Adrenal gland (tissue), 12 donors: Measurements from ENCODE around the gene RP2. TPM values are rescaled to one million over a fixed set of nuclear protein-coding genes. Genes with fewer than 3 reads are reported as not detected.
A peak's percentile ranks its signal among the peaks of the same experiment; 100 is the strongest.

Experiments used
- DNase-seq, 7 donors: peaks; one replicate each; pipeline ENCODE4 v3.0.0-alpha.2; 2019 to 2020
- H3K27ac ChIP-seq, 5 donors: fragments of 200-600 bp; sonication (generic) in 4 of 5; 1 replicate in 3 of 5; 2 replicates in 2 of 5; pipeline versions ENCODE4 v1.5.1 to v1.8.0; 2016 to 2020; ENCODE audit warnings: mild to moderate bottlenecking in 1 of 5
- H3K27me3 ChIP-seq: fragments of 200-600 bp; 2 replicates; pipeline ENCODE4 v1.8.0; 2021
- H3K36me3 ChIP-seq, 2 donors: fragments of 200-600 bp; replicated peaks in 1 of 2; 1 replicate in 1 of 2; 2 replicates in 1 of 2; pipeline versions ENCODE4 v1.5.1 to v1.8.0; 2018 to 2022
- H3K4me1 ChIP-seq, 2 donors: fragments of 200-600 bp; replicated peaks in 1 of 2; 1 replicate in 1 of 2; 2 replicates in 1 of 2; pipeline versions ENCODE4 v1.5.1 to v1.8.0; 2018 to 2021
- H3K4me3 ChIP-seq, 4 donors: fragments of 200-600 bp; sonication (generic) in 3 of 4; one replicate each; pipeline ENCODE4 v1.5.1; 2016 to 2018
- H3K9me3 ChIP-seq, 3 donors: fragments of 200-600 bp; sonication (generic) in 1 of 3; replicated peaks in 1 of 3; 1 replicate in 2 of 3; 2 replicates in 1 of 3; pipeline versions ENCODE4 v1.5.1 to v1.8.0; 2016 to 2021
- CTCF ChIP-seq, 6 experiments: fragments of 450-650 bp in 4 of 6; fragments of 200-600 bp in 2 of 6; sonication (generic) in 1 of 6; IDR thresholded peaks; 1 replicate in 5 of 6; 2 replicates in 1 of 6; pipeline versions ENCODE4 v1.5.1 to v1.8.0; 2016 to 2021; ENCODE audit warnings: antibody characterized with exemption in 6 of 6, mild to moderate bottlenecking in 2 of 6, moderate library complexity in 1 of 6
- POLR2A ChIP-seq, 2 donors: fragments of 450-650 bp; IDR thresholded peaks; one replicate each; pipeline ENCODE4 v1.6.1; 2017; ENCODE audit warnings: antibody characterized with exemption in 2 of 2, mild to moderate bottlenecking in 2 of 2, moderate library complexity in 1 of 2
- WGBS, 4 donors: extraction: QIAGEN DNeasy Blood & Tissue Kit in 2 of 4; methylation state at CpG; one replicate each; pipeline versions ENCODE4 v1.1.5 to v1.1.7; 2013 to 2017; 5-methylcytosine and 5-hydroxymethylcytosine counted together
- intact Hi-C, 2 donors: fragments of 100-400 bp; cut with DNase I; formaldehyde crosslinking; loops; one replicate each; pipeline versions ENCODE4 v1.14.1 to v1.15.0; 2022 to 2023
- polyA plus RNA-seq, 3 donors: library from polyadenylated mRNA; stranded (reverse); fragments of 200-250 nt in 2 of 3; fragments of 350-450 nt in 1 of 3; fragmentation: Illumina TruSeq in 1 of 3; extraction: RNeasy Lipid Tissue Mini Kit (QIAGEN cat#74804) in 1 of 3; gene quantifications; one replicate each; pipeline ENCODE4 v1.2.3, GENCODE V29; 2013 to 2014
- total RNA-seq, 9 donors: library from RNA; depleted of rRNA in 4 of 9; stranded (reverse); fragments of >200 nt in 4 of 9; fragments of 120-200 nt in 1 of 9; fragmentation: NEBNext Ultra II Directional in 1 of 9; extraction: Animal tissue kit (Norgen Biotek cat#: 25700) in 1 of 9; gene quantifications; one replicate each; pipeline versions ENCODE4 v1.1.0 to v1.2.4, GENCODE V29; 2013 to 2023
- donor health status: healthy with polysubstance abuse.
- donor health status: Bipolar disorder and iron deficiency.
- donor health status: DM: yes; HTN: yes; CAD: no.
- donor health status: DM: no; HTN: no; CAD: no.
- donor health status: DM: no; HTN: no; CAD: no.
- donor health status: DM: yes; HTN: yes; CAD: no.

Gene RP2
- total and polyA plus RNA-seq, 12 donors = 3.0 to 20.2 (median 11.7) TPM

- intact Hi-C loops = no loop called here
- no peak overlapping the region for H3K27ac ChIP-seq
- H3K4me1 ChIP-seq = no peaks in the 10 kb centered on the region
- WGBS, 4 donors = 71 to 88% (median 80%) methylated on average over 4 to 5 of the region's 5 CpGs; no CpG with 5 or more reads in 1 of the 4 donors
- H3K36me3 ChIP-seq = no peaks in the 10 kb centered on the region
- DNase-seq = no peak
- no peak overlapping the region for H3K4me3 ChIP-seq
- TF ChIP-seq CTCF (IDR thresholded peaks at IDR 0.05) (no peak), POLR2A (IDR thresholded peaks at IDR 0.05) (no peak)
- H3K9me3 ChIP-seq = no peaks in the 10 kb centered on the region
- peaks cover 2% of the 10 kb centered on the region for H3K27me3 ChIP-seq
These were observed 17.7 kb upstream of the RP2 start for GRCh38 chrX:46819136-46819535.

GRCh38 chrX:46820391-46821100 is 16.3 kb upstream of the RP2 start:
- Histone ChIP-seq H3K27me3 (peaks cover 2% of the 10 kb centered on the region), H3K4me1 (no peaks in the 10 kb centered on the region), H3K9me3 (no peaks in the 10 kb centered on the region), H3K36me3 (no peaks in the 10 kb centered on the region), H3K4me3 (no peak overlapping the region), H3K27ac (no peak overlapping the region)
- intact Hi-C loops = no loop called here
- 70 to 86% (median 78%) methylated on average over 2 to 4 of the region's 4 CpGs for WGBS, 4 donors
- DNase-seq = no peak
- TF ChIP-seq CTCF (IDR thresholded peaks at IDR 0.05) = no peak
- TF ChIP-seq POLR2A (IDR thresholded peaks at IDR 0.05) = no peak

GRCh38 chrX:46823481-46823880 is 13.4 kb upstream of the RP2 start:
- Histone ChIP-seq H3K27ac (no peak overlapping the region), H3K4me1 (no peaks in the 10 kb centered on the region), H3K9me3 (no peaks in the 10 kb centered on the region), H3K27me3 (peaks cover 2% of the 10 kb centered on the region), H3K4me3 (no peak overlapping the region), H3K36me3 (no peaks in the 10 kb centered on the region)
- TF ChIP-seq POLR2A (IDR thresholded peaks at IDR 0.05) (no peak), CTCF (IDR thresholded peaks at IDR 0.05) (no peak)
- DNase-seq = no peak
- intact Hi-C loops = no loop called here
- WGBS, 4 donors = 49 to 75% (median 69%) methylated on average over 2 of the region's 2 CpGs

GRCh38 chrX:46831765-46832327 is 5.0 kb upstream of the RP2 start:
- Histone ChIP-seq H3K4me1 (no peaks in the 10 kb centered on the region), H3K27ac (no peak overlapping the region), H3K9me3 (no peaks in the 10 kb centered on the region), H3K36me3 (no peaks in the 10 kb centered on the region), H3K27me3 (no peaks in the 10 kb centered on the region), H3K4me3 (no peak overlapping the region)
- intact Hi-C loops = no loop called here
- WGBS, 4 donors = 66 to 76% (median 72%) methylated on average over 5 to 6 of the region's 6 CpGs
- DNase-seq = peak in 1 of 7 donors; percentile 10
- TF ChIP-seq POLR2A (IDR thresholded peaks at IDR 0.05) (no peak), CTCF (IDR thresholded peaks at IDR 0.05) (no peak)
